Psoas muscle (tissue), 8 donors: ENCODE data around the gene TMCO5A. TPM values are rescaled to one million over a fixed set of nuclear protein-coding genes. Genes with fewer than 3 reads are reported as not detected.

Experiments used
- ATAC-seq, 4 donors: fragments of 200-7000 bp; cut with Tn5 transposase; one replicate each; pipeline ENCODE4 v1.9.1; 2020; ENCODE audit warnings: moderate library complexity in 3 of 4, mild to moderate bottlenecking in 2 of 4
- DNase-seq, 2 donors: peaks; one replicate each; pipeline ENCODE4 v3.0.0-alpha.2; 2020
- H3K27ac ChIP-seq: fragments of 200-600 bp; one replicate; pipeline ENCODE4 v1.8.0; 2022
- H3K27me3 ChIP-seq, 3 donors: fragments of 200-600 bp in 1 of 3; one replicate each; pipeline versions ENCODE4 v1.6.1 to v1.8.0; 2013 to 2022; ENCODE audit warnings: low read length in 2 of 3, mild to moderate bottlenecking in 2 of 3, moderate library complexity in 1 of 3; ENCODE audit not compliant: insufficient read depth in 3 of 3
- H3K36me3 ChIP-seq, 2 donors: fragments of 200-600 bp in 1 of 2; one replicate each; pipeline versions ENCODE4 v1.6.1 to v1.8.0; 2013 to 2022; ENCODE audit warnings: low read depth in 1 of 2, mild to moderate bottlenecking in 1 of 2, moderate library complexity in 1 of 2; ENCODE audit not compliant: insufficient read depth in 1 of 2
- H3K4me1 ChIP-seq: fragments of 200-600 bp; one replicate; pipeline ENCODE4 v1.8.0; 2022
- H3K4me3 ChIP-seq: fragments of 200-600 bp; one replicate; pipeline ENCODE4 v1.8.0; 2022; ENCODE audit warnings: mild to moderate bottlenecking
- H3K9me3 ChIP-seq: fragments of 200-600 bp; one replicate; pipeline ENCODE4 v1.8.0; 2022
- WGBS, 3 donors: extraction: QIAGEN DNeasy Blood & Tissue Kit; methylation state at CpG; one replicate each; pipeline versions ENCODE4 v1.1.6 to v1.1.7; 2013; 5-methylcytosine and 5-hydroxymethylcytosine counted together
- intact Hi-C, 2 donors: fragments of 100-400 bp; cut with DNase I; formaldehyde crosslinking; loops; one replicate each; pipeline versions ENCODE4 v1.11.0 to v1.14.2; 2022
- polyA plus RNA-seq, 3 donors: library from polyadenylated mRNA; stranded (reverse); fragments of 200-250 nt; gene quantifications; one replicate each; pipeline ENCODE4 v1.2.3, GENCODE V29; 2013
- total RNA-seq, 4 donors: library from RNA; stranded (reverse); fragmentation: NEBNext Ultra II Directional in 2 of 4; extraction: Animal tissue kit (Norgen Biotek cat#: 25700) in 2 of 4; gene quantifications; one replicate each; pipeline versions ENCODE4 v1.2.1 to v1.2.4, GENCODE V29; 2021 to 2023
- TF ChIP-seq, protein P1 (sequence below): fragments of 200-600 bp; IDR thresholded peaks from one replicate; pipeline ENCODE4 v1.8.0; 2022; ENCODE audit warnings: antibody characterized with exemption
- donor health status: healthy with polysubstance abuse.
- donor health status: DM: no; HTN: no; CAD: no; lungs with moderate emphysema.
- donor health status: Bipolar disorder and iron deficiency.
- donor health status: healthy.
- donor health status: DM: yes; HTN: yes; CAD: no.
- donor health status: DM: no; HTN: no; CAD: no.
- donor health status: DM: no; HTN: no; CAD: no.
- donor health status: DM: yes; HTN: yes; CAD: no.

The TMCO5A gene
- total and polyA plus RNA-seq, 7 donors: not detected

DNA sequence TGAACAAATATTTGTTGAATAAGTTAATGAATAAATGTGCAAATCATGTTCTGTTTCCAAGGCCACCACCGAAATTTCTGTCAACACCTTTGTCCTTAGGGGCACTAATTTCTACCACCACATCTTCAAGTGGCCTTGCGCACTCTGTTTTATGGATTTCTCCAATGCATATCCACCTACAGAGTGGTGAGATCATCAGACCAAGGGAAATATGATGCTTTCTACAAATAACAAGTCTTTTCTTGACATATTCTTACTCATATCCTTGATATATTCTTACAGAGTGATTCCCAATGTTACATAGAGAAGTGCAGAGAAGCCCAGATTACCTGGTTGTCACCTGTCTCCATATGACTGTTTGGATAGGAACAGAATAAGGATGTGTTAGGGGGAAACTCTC, 36.1 kb upstream of the TMCO5A start:
- Histone ChIP-seq H3K9me3 (no peaks in the 10 kb centered on the region), H3K27me3 (peaks cover 0 to 4% (median 0%) of the 10 kb centered on the region in 3 donors), H3K36me3 (no peaks in the 10 kb centered on the region), H3K4me1 (no peaks in the 10 kb centered on the region), H3K4me3 (no peak overlapping the region), H3K27ac (no peak overlapping the region)
- 87 to 91% (median 87%) methylated on average over 2 of the region's 2 CpGs for WGBS, 3 donors
- intact Hi-C loops: no loop called here
- TF ChIP-seq, protein P1, sequence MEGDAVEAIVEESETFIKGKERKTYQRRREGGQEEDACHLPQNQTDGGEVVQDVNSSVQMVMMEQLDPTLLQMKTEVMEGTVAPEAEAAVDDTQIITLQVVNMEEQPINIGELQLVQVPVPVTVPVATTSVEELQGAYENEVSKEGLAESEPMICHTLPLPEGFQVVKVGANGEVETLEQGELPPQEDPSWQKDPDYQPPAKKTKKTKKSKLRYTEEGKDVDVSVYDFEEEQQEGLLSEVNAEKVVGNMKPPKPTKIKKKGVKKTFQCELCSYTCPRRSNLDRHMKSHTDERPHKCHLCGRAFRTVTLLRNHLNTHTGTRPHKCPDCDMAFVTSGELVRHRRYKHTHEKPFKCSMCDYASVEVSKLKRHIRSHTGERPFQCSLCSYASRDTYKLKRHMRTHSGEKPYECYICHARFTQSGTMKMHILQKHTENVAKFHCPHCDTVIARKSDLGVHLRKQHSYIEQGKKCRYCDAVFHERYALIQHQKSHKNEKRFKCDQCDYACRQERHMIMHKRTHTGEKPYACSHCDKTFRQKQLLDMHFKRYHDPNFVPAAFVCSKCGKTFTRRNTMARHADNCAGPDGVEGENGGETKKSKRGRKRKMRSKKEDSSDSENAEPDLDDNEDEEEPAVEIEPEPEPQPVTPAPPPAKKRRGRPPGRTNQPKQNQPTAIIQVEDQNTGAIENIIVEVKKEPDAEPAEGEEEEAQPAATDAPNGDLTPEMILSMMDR: no peak
- ATAC-seq (no peak), DNase-seq (no peak)

DNA sequence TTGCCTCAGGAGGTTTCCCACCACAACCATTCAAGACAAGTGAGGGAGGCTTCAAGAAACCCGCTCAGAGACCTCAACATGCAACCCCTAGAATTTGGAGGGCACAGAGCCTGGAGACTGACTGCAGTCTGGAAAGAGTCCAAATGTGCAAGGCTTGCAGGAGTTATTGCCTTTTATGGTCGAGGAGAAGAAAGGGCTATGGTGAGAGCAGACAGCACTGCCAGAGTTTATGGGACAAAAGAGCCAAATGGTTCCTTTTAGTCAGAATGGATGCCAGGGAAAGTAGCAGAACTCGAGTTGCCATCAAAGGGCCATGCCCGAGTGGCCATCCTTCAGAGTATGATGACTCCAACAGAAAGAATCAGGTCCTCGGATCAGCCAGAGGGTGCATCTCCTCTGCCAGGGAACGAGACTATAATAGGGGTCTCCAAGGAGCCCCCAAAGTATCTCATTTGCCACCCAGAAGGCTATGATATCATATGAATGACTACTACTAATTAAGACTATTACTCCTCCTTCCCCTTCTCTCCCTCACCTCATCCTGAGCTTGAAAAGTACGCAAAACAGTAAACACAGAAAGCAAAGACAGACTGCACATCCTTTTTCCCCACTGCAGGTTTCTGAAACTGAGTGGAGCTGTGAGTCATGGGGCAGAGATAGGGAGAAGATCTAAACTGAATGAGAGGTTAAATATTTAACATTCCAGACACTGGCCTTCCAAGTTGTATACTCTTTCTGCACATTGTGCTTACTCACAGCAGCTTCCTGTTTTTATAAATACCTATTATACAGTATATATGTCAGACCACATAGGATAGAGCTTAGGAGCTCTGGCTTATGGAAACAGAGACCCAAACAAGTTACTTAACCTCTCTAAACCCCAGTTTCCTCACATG, 33.9 kb upstream of the TMCO5A start:
- Histone ChIP-seq H3K27me3 (peaks cover 0 to 4% (median 2%) of the 10 kb centered on the region in 3 donors), H3K9me3 (no peaks in the 10 kb centered on the region), H3K36me3 (no peaks in the 10 kb centered on the region), H3K27ac (no peak overlapping the region), H3K4me1 (no peaks in the 10 kb centered on the region), H3K4me3 (no peak overlapping the region)
- TF ChIP-seq, protein P1: no peak
- 49 to 50% (median 50%) methylated on average over 7 of the region's 7 CpGs for WGBS, 3 donors
- ATAC-seq: no peak
- no peak for DNase-seq
- intact Hi-C loops: no loop called here

DNA sequence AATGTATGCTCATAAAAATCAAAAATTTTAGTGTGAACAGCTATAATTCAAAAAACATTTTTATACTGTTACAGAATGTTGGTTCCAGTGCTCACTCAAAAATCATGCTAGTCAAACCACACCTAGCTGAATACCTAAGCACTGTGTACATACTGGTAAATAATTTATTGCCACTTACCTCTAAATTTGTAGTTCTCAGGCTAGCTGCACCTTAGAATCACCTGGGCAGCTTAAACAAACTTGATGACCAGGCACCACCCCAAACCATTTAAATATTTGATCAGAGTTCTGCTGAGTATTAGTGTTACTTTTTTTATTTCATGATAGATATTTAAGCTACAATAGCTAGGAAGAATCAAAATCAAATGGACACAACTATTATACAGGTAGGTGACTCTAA, 32.3 kb upstream of the TMCO5A start:
- H3K4me3 ChIP-seq: no peak overlapping the region
- H3K27ac ChIP-seq: no peak overlapping the region
- H3K9me3 ChIP-seq: no peaks in the 10 kb centered on the region
- intact Hi-C loops: no loop called here
- no peaks in the 10 kb centered on the region for H3K36me3 ChIP-seq
- ATAC-seq (no peak), DNase-seq (no peak)
- peaks cover 0 to 4% (median 2%) of the 10 kb centered on the region in 3 donors for H3K27me3 ChIP-seq
- TF ChIP-seq, protein P1: no peak
- H3K4me1 ChIP-seq: no peaks in the 10 kb centered on the region

DNA sequence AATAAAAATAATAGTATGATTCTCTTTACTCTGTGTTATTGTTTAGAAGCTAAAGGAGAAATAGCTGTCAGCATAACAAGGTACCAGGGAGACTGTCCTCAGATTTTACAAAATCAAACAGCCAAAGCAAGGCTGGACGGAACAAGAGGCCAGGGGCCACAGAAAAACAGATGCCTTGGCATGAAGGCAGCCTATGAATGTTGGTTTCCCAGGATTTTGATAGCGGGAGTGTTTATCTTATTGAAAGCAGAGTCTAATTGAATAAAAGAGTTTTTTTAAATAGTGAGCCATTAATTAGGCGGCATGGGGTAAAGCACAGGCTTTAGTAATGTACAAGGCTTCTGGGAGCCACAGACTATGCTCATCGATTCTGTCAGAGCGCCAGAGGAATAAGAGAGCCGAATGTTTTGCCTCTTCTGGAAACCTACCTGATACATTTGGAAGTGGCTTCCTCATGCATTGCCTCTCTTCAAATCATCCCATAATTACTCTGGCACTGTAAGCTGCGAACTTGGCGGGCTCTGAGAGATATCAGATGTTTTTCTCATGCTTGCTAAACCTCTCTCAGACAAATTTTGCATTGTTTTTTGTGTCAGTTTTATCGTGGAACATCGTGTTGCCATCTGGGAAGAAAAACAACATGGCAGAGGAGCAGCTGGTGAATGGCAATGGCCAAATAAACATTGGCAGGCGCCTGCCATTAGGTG, 30.4 kb upstream of the TMCO5A start:
- WGBS, 3 donors: 30 to 45% (median 36%) methylated on average over 11 of the region's 11 CpGs
- H3K4me1 ChIP-seq: no peaks in the 10 kb centered on the region
- no peak for ATAC-seq

More for the DNA sequence above, 30.4 kb upstream of the TMCO5A start:
- no peaks in the 10 kb centered on the region for H3K9me3 ChIP-seq
- no peaks in the 10 kb centered on the region for H3K36me3 ChIP-seq
- DNase-seq: no peak
- intact Hi-C loops: no loop called here
- H3K27me3 ChIP-seq: peaks cover 0 to 4% (median 2%) of the 10 kb centered on the region in 3 donors
- no peak overlapping the region for H3K4me3 ChIP-seq
- no peak overlapping the region for H3K27ac ChIP-seq
- TF ChIP-seq, protein P1: no peak
